HepG2 (cell line): ENCODE results near the gene CPPED1. TPM values are rescaled to one million over a fixed set of nuclear protein-coding genes. Genes with fewer than 3 reads are reported as not detected.

ENCODE experiments used
- ATAC-seq: fragments of 200-7000 bp; cut with Tn5 transposase; 3 replicates; pipeline ENCODE4 v1.9.1; 2020; ENCODE audit warnings: mild to moderate bottlenecking, moderate library complexity
- BruUV-seq: library from RNA; stranded (reverse); fragments of 400-500 nt; replicated peaks from 2 replicates; lab custom pipeline; 2021; lab: Mats Ljungman, UMichigan
- CTCF ChIA-PET: fragments of 300-600 bp; formaldehyde crosslinking; extraction: SDS; loops from one replicate; lab custom pipeline; 2021; ENCODE audit warnings: low total read pairs, inconsistent platforms, low intra/inter-chr PET ratio; lab: Yijun Ruan, JAX
- POLR2A ChIA-PET: fragments of 350-600 bp; sonication (Branson Sonifier 250); formaldehyde crosslinking; loops from one replicate; lab custom pipeline; 2020; ENCODE audit warnings: antibody characterized with exemption, inconsistent platforms; lab: Yijun Ruan, JAX
- DNase-seq: peaks from one replicate; pipeline ENCODE4 v3.0.0-alpha.2; 2015; ENCODE audit warnings: low spot score
- FAIRE-seq: peaks from 3 replicates; lab custom pipeline; 2011; peaks lifted over from hg19 to GRCh38; lab: Jason Lieb, UNC
- H2AFZ ChIP-seq: one replicate; pipeline ENCODE4 v1.6.1; 2011; ENCODE audit warnings: low read length, inconsistent platforms
- H3K27ac ChIP-seq: fragments of 300-600 bp; 3 replicates; pipeline ENCODE4 v1.8.0; 2011; ENCODE audit warnings: mixed run types, mild to moderate bottlenecking, mixed read lengths, low read length, inconsistent platforms; ENCODE audit not compliant: insufficient read depth; ENCODE audit errors: extremely low read length
- H3K27me3 ChIP-seq, 2 experiments: fragments of 200-600 bp in 1 of 2; 2 replicates in 1 of 2; 3 replicates in 1 of 2; pipeline versions ENCODE4 v1.6.0 to v1.8.0; 2011; ENCODE audit warnings: low read length in 2 of 2, mild to moderate bottlenecking in 2 of 2, moderate library complexity in 2 of 2, inconsistent platforms in 1 of 2; ENCODE audit not compliant: insufficient read depth in 2 of 2, control insufficient read depth in 1 of 2
- H3K36me3 ChIP-seq, 2 experiments: fragments of 200-600 bp in 1 of 2; replicated peaks in 1 of 2; 2 replicates in 1 of 2; 3 replicates in 1 of 2; pipeline versions ENCODE4 v1.5.1 to v1.8.0; 2011; ENCODE audit warnings: low read length in 2 of 2, inconsistent platforms in 1 of 2; ENCODE audit not compliant: insufficient read depth in 2 of 2, control insufficient read depth in 1 of 2
- H3K4me1 ChIP-seq: 2 replicates; pipeline ENCODE4 v1.5.1; 2012; ENCODE audit warnings: low read length, inconsistent platforms; ENCODE audit not compliant: insufficient read depth
- H3K4me2 ChIP-seq: 2 replicates; pipeline ENCODE4 v1.6.0; 2011; ENCODE audit warnings: low read depth, low read length, inconsistent platforms
- H3K4me3 ChIP-seq, 3 experiments: fragments of 200-600 bp in 1 of 3; sonication (generic), shearing (Covaris generic) in 1 of 3; replicated peaks in 1 of 3; 2 replicates each; pipeline ENCODE4 v1.5.1; 2011 to 2016; ENCODE audit warnings: low read length in 3 of 3, inconsistent platforms in 2 of 3, low read depth in 2 of 3, mild to moderate bottlenecking in 2 of 3, control low read depth in 1 of 3, mixed read lengths in 1 of 3; ENCODE audit not compliant: insufficient read depth in 1 of 3
- H3K79me2 ChIP-seq: one replicate; pipeline ENCODE4 v1.6.1; 2011; ENCODE audit warnings: low read length, inconsistent platforms; ENCODE audit not compliant: insufficient read depth
- H3K9ac ChIP-seq: 2 replicates; pipeline ENCODE4 v1.6.0; 2011; ENCODE audit warnings: mild to moderate bottlenecking, low read depth, low read length, inconsistent platforms; ENCODE audit not compliant: insufficient read depth
- H3K9me3 ChIP-seq: 2 replicates; pipeline ENCODE4 v1.5.1; 2012; ENCODE audit warnings: mild to moderate bottlenecking, low read length
- H4K20me1 ChIP-seq: 2 replicates; pipeline ENCODE4 v1.6.0; 2011; ENCODE audit warnings: inconsistent platforms, mild to moderate bottlenecking, low read length, moderate library complexity; ENCODE audit not compliant: insufficient read depth
- ARID3A ChIP-seq: IDR thresholded peaks from 2 replicates; pipeline ENCODE4 v1.6.1; 2012; ENCODE audit warnings: low read depth, low read length, improper control_type of control experiment
- CTCF ChIP-seq: sonication (generic); formaldehyde crosslinking; IDR thresholded peaks from 2 replicates; pipeline ENCODE4 v1.5.0; 2020; ENCODE audit warnings: mild to moderate bottlenecking, missing genetic modification reagents, moderate library complexity
- EED ChIP-seq: sonication (generic); formaldehyde crosslinking; IDR thresholded peaks from 2 replicates; pipeline ENCODE4 v1.5.0; 2020; ENCODE audit warnings: mild to moderate bottlenecking, missing genetic modification reagents
- RXRA ChIP-seq: sonication (generic); formaldehyde crosslinking; IDR thresholded peaks from 2 replicates; pipeline ENCODE4 v1.5.1; 2020; ENCODE audit warnings: missing genetic modification reagents
- ZNF274 ChIP-seq: sonication (generic); formaldehyde crosslinking; IDR thresholded peaks from 2 replicates; pipeline ENCODE4 v1.5.1; 2020; ENCODE audit warnings: mild to moderate bottlenecking, missing genetic modification reagents
- ZNF318 ChIP-seq: sonication (generic); formaldehyde crosslinking; IDR thresholded peaks from 2 replicates; pipeline ENCODE4 v1.4.0; 2020; ENCODE audit warnings: mild to moderate bottlenecking, missing genetic modification reagents
- WGBS: methylation state at CpG from one replicate; pipeline ENCODE4 v1.1.6; 2017; ENCODE audit warnings: low lambda C conversion rate; 5-methylcytosine and 5-hydroxymethylcytosine counted together
- in situ Hi-C: cut with HindIII; loops from 2 replicates; pipeline ENCODE4 v1.10.0; 2017; ENCODE audit warnings: low pct_unique_long_range_greater_than_20kb; ENCODE audit not compliant: extremely low pct_ligation_motif_present
- intact Hi-C: fragments of 100-400 bp; cut with micrococcal nuclease; formaldehyde crosslinking; loops from one replicate; pipeline ENCODE4 v1.10.0; 2022; ENCODE audit not compliant: unreplicated experiment
- polyA plus RNA-seq, 8 experiments: library from polyadenylated mRNA; depleted of rRNA in 3 of 8; stranded (reverse) in 7 of 8; unstranded in 1 of 8; fragments of >200 nt; fragmentation: Illumina TruSeq in 4 of 8; extraction: Trizol in 4 of 8; gene quantifications; 2 replicates each; pipeline versions ENCODE4 v1.2.1 to v1.2.3, GENCODE V29; 2011 to 2016; ENCODE audit warnings: low read depth in 4 of 8, missing spikeins in 1 of 8, mixed read lengths in 1 of 8; ENCODE audit not compliant: insufficient read depth in 1 of 8
- total RNA-seq, 5 experiments: library from RNA; depleted of rRNA; stranded (reverse); fragments of >200 nt; fragmentation: Illumina TruSeq; extraction: Trizol; gene quantifications; 2 replicates each; pipeline ENCODE4 v1.2.3, GENCODE V29; 2016; ENCODE audit warnings: low read depth in 1 of 5

CPPED1 gene
- total and polyA plus RNA-seq, 2 of the 13 experiments (the other 11 are each of a cell fraction or from before 2014, with no cell fraction given) = 66.6 to 71.3 TPM

DNA sequence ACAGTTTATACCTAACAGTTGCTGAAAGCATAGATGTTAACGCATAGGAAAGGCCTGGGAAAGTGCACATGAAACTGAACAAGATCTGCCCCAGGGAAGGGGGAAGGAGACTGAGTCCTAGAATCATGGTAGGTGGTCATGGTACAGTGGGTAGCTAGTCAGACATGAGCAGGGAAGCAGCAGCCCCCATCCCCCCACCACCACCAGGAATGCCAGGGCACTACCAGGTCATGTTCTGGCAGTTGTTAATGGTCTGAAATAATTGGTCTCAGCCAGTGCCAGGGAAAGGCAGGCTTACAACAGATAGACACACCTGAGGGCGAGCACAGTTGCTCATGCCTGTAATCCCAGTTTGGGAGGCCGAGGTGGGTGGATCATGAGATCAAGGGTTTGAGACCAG, 185.2 kb downstream of the CPPED1 start:
- BruUV-seq = no TSS peak
- DNase-seq (no peak), FAIRE-seq (no peak), ATAC-seq (no peak)
- H3K4me1 ChIP-seq = peaks cover 58% of the 10 kb centered on the region
- no peaks in the 10 kb centered on the region for H3K27me3 ChIP-seq
- ChIA-PET POLR2A (no interaction called here), CTCF (no interaction called here)
- 98% methylated on average over 3 of the region's 3 CpGs for WGBS
- no peaks in the 10 kb centered on the region for H3K9me3 ChIP-seq
- TF ChIP-seq ARID3A = no peak
- TF ChIP-seq EED (CRISPR knock-in tag) = 0 out of 2 replicates have a peak, but pooled peaks have one; percentile 50
- no peak for TF ChIP-seq RXRA (CRISPR knock-in tag)
- TF ChIP-seq ZNF274 (CRISPR knock-in tag) = 0 out of 2 replicates have a peak, but pooled peaks have one; percentile 19
- no peak overlapping the region for H3K4me2 ChIP-seq
- H3K9ac ChIP-seq = no peak overlapping the region
- no peaks in the 10 kb centered on the region for H3K79me2 ChIP-seq
- H3K27ac ChIP-seq = no peak overlapping the region
- in situ Hi-C loops (no loop called here), intact Hi-C loops (no loop called here)
- no peak overlapping the region for H3K4me3 ChIP-seq
- H4K20me1 ChIP-seq = no peaks in the 10 kb centered on the region
- H3K36me3 ChIP-seq = no peaks in the 10 kb centered on the region
- H2AFZ ChIP-seq = no peak overlapping the region

- DNase-seq (no peak), ATAC-seq (no peak), FAIRE-seq (no peak)
- no peaks in the 10 kb centered on the region for H3K36me3 ChIP-seq
- no peak overlapping the region for H3K9ac ChIP-seq
- no peak overlapping the region for H3K4me2 ChIP-seq
- H3K4me1 ChIP-seq = peaks cover 69% of the 10 kb centered on the region
- in situ Hi-C loops = no loop called here
- CTCF ChIA-PET = interaction anchor here (1.3 kb wide), 1 partner anchor 44 kb away, joined by 3 read pairs; no protein-coding TSS in a partner anchor
- H3K4me3 ChIP-seq = no peak overlapping the region
- no TSS peak for BruUV-seq
- intact Hi-C loops = no loop called here
- H3K27me3 ChIP-seq = no peaks in the 10 kb centered on the region
- no peak overlapping the region for H2AFZ ChIP-seq
- H3K79me2 ChIP-seq = no peaks in the 10 kb centered on the region
- no peaks in the 10 kb centered on the region for H3K9me3 ChIP-seq
- POLR2A ChIA-PET = interaction anchor here (1.6 to 6.3 kb wide), 3 partner anchors 27 to 185 kb away, joined by 3 to 162 read pairs (median 5); no protein-coding TSS in a partner anchor
- WGBS = 85% methylated on average over 9 of the region's 9 CpGs
- H3K27ac ChIP-seq = no peak overlapping the region
- no peaks in the 10 kb centered on the region for H4K20me1 ChIP-seq
- TF ChIP-seq CTCF (CRISPR knock-in tag) = peak; percentile 37; the same call in 1 of the 2 replicates
- peak; percentile 76; the same call in 1 of the 2 replicates for TF ChIP-seq ZNF318 (CRISPR knock-in tag)
Observed at GRCh38 chr16:12617401-12617819, 186.3 kb downstream of the CPPED1 start.
